Caco-2 (cell line): Measurements from ENCODE around the gene FAF2. TPM values are rescaled to one million over a fixed set of nuclear protein-coding genes. Genes with fewer than 3 reads are reported as not detected.

Experiments used
- BruUV-seq: library from RNA; stranded (reverse); fragments of 400-500 nt; replicated peaks from 2 replicates; lab custom pipeline; 2021; lab: Mats Ljungman, UMichigan
- CTCF ChIA-PET: fragments of 300-600 bp; sonication (Branson Sonifier 250); formaldehyde crosslinking; loops from one replicate; lab custom pipeline; 2022; ENCODE audit warnings: antibody characterized with exemption; lab: Charles Lee
- POLR2A ChIA-PET: fragments of 300-600 bp; sonication (Branson Sonifier 250); formaldehyde crosslinking; loops from one replicate; lab custom pipeline; 2022; ENCODE audit warnings: antibody characterized with exemption; lab: Charles Lee
- DNase-seq, 2 experiments: peaks; one replicate each; pipeline versions ENCODE4 v3.0.0 to v3.0.0-alpha.2; 2020 to 2022
- H3K27me3 ChIP-seq: replicated peaks from 2 replicates; pipeline ENCODE4 v1.6.0; 2011; ENCODE audit warnings: low read length; ENCODE audit not compliant: control insufficient read depth, insufficient read depth
- H3K36me3 ChIP-seq: 2 replicates; pipeline ENCODE4 v1.5.1; 2011; ENCODE audit warnings: low read length; ENCODE audit not compliant: control insufficient read depth, insufficient read depth
- H3K4me1 ChIP-seq: fragments of 250-450 bp; sonication (Bioruptor Pico); 2 replicates; pipeline ENCODE4 v1.5.1; 2020; ENCODE audit warnings: mild to moderate bottlenecking
- H3K4me3 ChIP-seq: 2 replicates; pipeline ENCODE4 v1.5.1; 2011; ENCODE audit warnings: low read depth, mild to moderate bottlenecking, control low read depth, low read length
- H3K9me3 ChIP-seq: fragments of 250-450 bp; sonication (Bioruptor Pico); 2 replicates; pipeline ENCODE4 v1.5.1; 2020; ENCODE audit warnings: mild to moderate bottlenecking, moderate library complexity
- H3K27ac Mint-ChIP-seq: one replicate; pipeline ENCODE4 v1.8.0; 2022; ENCODE audit warnings: mixed read lengths; ENCODE audit not compliant: unreplicated experiment
- H3K27me3 Mint-ChIP-seq: one replicate; pipeline ENCODE4 v1.8.0; 2022; ENCODE audit warnings: mixed read lengths; ENCODE audit not compliant: insufficient read depth, unreplicated experiment
- H3K36me3 Mint-ChIP-seq: one replicate; pipeline ENCODE4 v1.8.0; 2022; ENCODE audit warnings: mild to moderate bottlenecking, mixed read lengths; ENCODE audit not compliant: insufficient read depth, unreplicated experiment
- H3K4me1 Mint-ChIP-seq: one replicate; pipeline ENCODE4 v1.8.0; 2022; ENCODE audit warnings: low read depth, mixed read lengths; ENCODE audit not compliant: unreplicated experiment
- H3K4me3 Mint-ChIP-seq: one replicate; pipeline ENCODE4 v1.8.0; 2022; ENCODE audit warnings: mild to moderate bottlenecking, moderate library complexity, mixed read lengths; ENCODE audit not compliant: unreplicated experiment
- H3K9me3 Mint-ChIP-seq: one replicate; pipeline ENCODE4 v1.8.0; 2022; ENCODE audit warnings: mixed read lengths; ENCODE audit not compliant: unreplicated experiment
- intact Hi-C: fragments of 100-400 bp; cut with micrococcal nuclease; formaldehyde crosslinking; loops from one replicate; pipeline ENCODE4 v1.10.0; 2022; ENCODE audit not compliant: unreplicated experiment
- total RNA-seq: library from RNA; stranded (reverse); gene quantifications from 2 replicates; pipeline ENCODE4 v1.2.3, GENCODE V29; 2022
- TF ChIP-seq, protein P1 (sequence below), 2 experiments: fragments of 200-600 bp in 1 of 2; IDR thresholded peaks; 1 replicate in 1 of 2; 2 replicates in 1 of 2; pipeline versions ENCODE4 v1.5.1 to v1.8.0; 2011 to 2022; ENCODE audit warnings: antibody characterized with exemption in 1 of 2, control low read depth in 1 of 2, inconsistent platforms in 1 of 2, low read depth in 1 of 2, low read length in 1 of 2, mild to moderate bottlenecking in 1 of 2, moderate library complexity in 1 of 2; ENCODE audit not compliant: insufficient read depth in 1 of 2, severe bottlenecking in 1 of 2, unreplicated experiment in 1 of 2

FAF2 gene
- total RNA-seq, 1 experiment from 2014 or later = 55.5 TPM

- POLR2A ChIA-PET = no interaction called here
- Mint-ChIP-seq H3K4me1 (no peaks in the 10 kb centered on the region), H3K9me3 (no peaks in the 10 kb centered on the region), H3K27me3 (no peaks in the 10 kb centered on the region), H3K27ac (no peak overlapping the region), H3K4me3 (no peak overlapping the region), H3K36me3 (peaks cover 29% of the 10 kb centered on the region)
- CTCF ChIA-PET = no interaction called here
- H3K27me3 ChIP-seq = no peaks in the 10 kb centered on the region
- no TSS peak for BruUV-seq
- DNase-seq = no peak
- no peak overlapping the region for H3K4me3 ChIP-seq
- no peaks in the 10 kb centered on the region for H3K9me3 ChIP-seq
- TF ChIP-seq, protein P1, sequence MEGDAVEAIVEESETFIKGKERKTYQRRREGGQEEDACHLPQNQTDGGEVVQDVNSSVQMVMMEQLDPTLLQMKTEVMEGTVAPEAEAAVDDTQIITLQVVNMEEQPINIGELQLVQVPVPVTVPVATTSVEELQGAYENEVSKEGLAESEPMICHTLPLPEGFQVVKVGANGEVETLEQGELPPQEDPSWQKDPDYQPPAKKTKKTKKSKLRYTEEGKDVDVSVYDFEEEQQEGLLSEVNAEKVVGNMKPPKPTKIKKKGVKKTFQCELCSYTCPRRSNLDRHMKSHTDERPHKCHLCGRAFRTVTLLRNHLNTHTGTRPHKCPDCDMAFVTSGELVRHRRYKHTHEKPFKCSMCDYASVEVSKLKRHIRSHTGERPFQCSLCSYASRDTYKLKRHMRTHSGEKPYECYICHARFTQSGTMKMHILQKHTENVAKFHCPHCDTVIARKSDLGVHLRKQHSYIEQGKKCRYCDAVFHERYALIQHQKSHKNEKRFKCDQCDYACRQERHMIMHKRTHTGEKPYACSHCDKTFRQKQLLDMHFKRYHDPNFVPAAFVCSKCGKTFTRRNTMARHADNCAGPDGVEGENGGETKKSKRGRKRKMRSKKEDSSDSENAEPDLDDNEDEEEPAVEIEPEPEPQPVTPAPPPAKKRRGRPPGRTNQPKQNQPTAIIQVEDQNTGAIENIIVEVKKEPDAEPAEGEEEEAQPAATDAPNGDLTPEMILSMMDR (IDR thresholded peaks at IDR 0.05; ENCODE audit: insufficient read depth in 1 of 2, low read depth in 1 of 2, low read length in 1 of 2, severe bottlenecking in 1 of 2, unreplicated experiment in 1 of 2) = no peak
- intact Hi-C loops = no loop called here
- peaks cover 3% of the 10 kb centered on the region for H3K36me3 ChIP-seq
- no peaks in the 10 kb centered on the region for H3K4me1 ChIP-seq
Observed at GRCh38 chr5:176527246-176528222, 79.3 kb downstream of the FAF2 start.

GRCh38 chr5:176528301-176528700 is 80.1 kb downstream of the FAF2 start:
- Histone ChIP-seq H3K4me1 (no peaks in the 10 kb centered on the region), H3K27me3 (no peaks in the 10 kb centered on the region), H3K36me3 (peaks cover 3% of the 10 kb centered on the region), H3K4me3 (no peak overlapping the region), H3K9me3 (no peaks in the 10 kb centered on the region)
- Mint-ChIP-seq H3K9me3 (no peaks in the 10 kb centered on the region), H3K4me3 (no peak overlapping the region), H3K4me1 (no peaks in the 10 kb centered on the region), H3K27me3 (no peaks in the 10 kb centered on the region), H3K27ac (no peak overlapping the region), H3K36me3 (peaks cover 29% of the 10 kb centered on the region)
- CTCF ChIA-PET = no interaction called here
- no peak for DNase-seq
- POLR2A ChIA-PET = no interaction called here
- no TSS peak for BruUV-seq
- intact Hi-C loops = no loop called here
- TF ChIP-seq, protein P1 (IDR thresholded peaks at IDR 0.05; ENCODE audit: insufficient read depth in 1 of 2, low read depth in 1 of 2, low read length in 1 of 2, severe bottlenecking in 1 of 2, unreplicated experiment in 1 of 2) = no peak

DNA sequence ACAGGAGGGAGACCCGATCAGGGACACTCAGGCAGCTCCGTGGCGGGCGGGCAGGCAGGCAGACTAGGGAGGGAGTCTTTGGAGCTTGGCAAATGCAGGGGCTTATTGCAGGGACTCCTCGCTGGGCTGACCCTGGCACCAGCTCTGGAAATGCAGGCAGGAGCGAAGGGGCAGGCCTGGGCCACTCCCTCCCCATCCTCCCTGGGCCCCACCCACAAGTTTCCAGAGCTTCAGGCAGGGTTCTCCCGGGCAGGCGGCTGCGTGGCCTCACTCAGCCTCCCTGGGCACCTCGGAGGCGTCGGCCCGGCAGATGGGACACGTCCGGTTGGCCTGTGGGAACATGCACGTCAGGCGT is 80.6 kb downstream of the FAF2 start:
- TF ChIP-seq, protein P1 (IDR thresholded peaks at IDR 0.05; ENCODE audit: insufficient read depth in 1 of 2, low read depth in 1 of 2, low read length in 1 of 2, severe bottlenecking in 1 of 2, unreplicated experiment in 1 of 2) = no peak
- no TSS peak for BruUV-seq
- H3K36me3 Mint-ChIP-seq = peaks cover 25% of the 10 kb centered on the region
- no peaks in the 10 kb centered on the region for H3K27me3 ChIP-seq
- ChIA-PET CTCF (no interaction called here), POLR2A (no interaction called here)
- H3K36me3 ChIP-seq = peaks cover 5% of the 10 kb centered on the region
- H3K4me1 ChIP-seq = no peaks in the 10 kb centered on the region
- intact Hi-C loops = no loop called here
- no peaks in the 10 kb centered on the region for H3K9me3 Mint-ChIP-seq
- no peak overlapping the region for H3K4me3 Mint-ChIP-seq
- H3K27me3 Mint-ChIP-seq = no peaks in the 10 kb centered on the region
- DNase-seq = no peak
- H3K9me3 ChIP-seq = no peaks in the 10 kb centered on the region
- H3K4me3 ChIP-seq = no peak overlapping the region
- peaks cover 4% of the 10 kb centered on the region for H3K4me1 Mint-ChIP-seq
- no peak overlapping the region for H3K27ac Mint-ChIP-seq
